MM.1S (cell line): ENCODE data around the gene PROSER3.

Experiments
- DNase-seq: peaks from one replicate; pipeline ENCODE4 v3.0.0-alpha.2; 2015
- H2AFZ ChIP-seq: fragments of 300-600 bp; sonication (generic); 2 replicates; pipeline ENCODE4 v1.6.0; 2016; ENCODE audit warnings: antibody characterized with exemption, low read length
- H3F3A ChIP-seq: fragments of 300-600 bp; sonication (generic); 2 replicates; pipeline ENCODE4 v1.6.1; 2016; ENCODE audit warnings: mild to moderate bottlenecking, antibody characterized with exemption, low read length, moderate library complexity, mixed read lengths; ENCODE audit not compliant: insufficient read depth
- H3K27ac ChIP-seq: fragments of 300-600 bp; sonication (generic); 2 replicates; pipeline ENCODE4 v1.5.1; 2016; ENCODE audit warnings: mild to moderate bottlenecking, low read length
- H3K27me3 ChIP-seq: fragments of 300-600 bp; sonication (generic); replicated peaks from 2 replicates; pipeline ENCODE4 v1.6.0; 2016; ENCODE audit warnings: low read length; ENCODE audit not compliant: insufficient read depth
- H3K36me3 ChIP-seq: fragments of 300-600 bp; sonication (generic); replicated peaks from 2 replicates; pipeline ENCODE4 v1.6.1; 2016; ENCODE audit warnings: mild to moderate bottlenecking, low read length, mixed read lengths; ENCODE audit not compliant: insufficient read depth
- H3K4me1 ChIP-seq: fragments of 300-600 bp; sonication (generic); 2 replicates; pipeline ENCODE4 v1.6.1; 2016; ENCODE audit warnings: low read length, mixed read lengths
- H3K4me2 ChIP-seq: fragments of 300-600 bp; sonication (generic); 2 replicates; pipeline ENCODE4 v1.6.0; 2016; ENCODE audit warnings: low read depth, low read length
- H3K4me3 ChIP-seq: fragments of 300-600 bp; sonication (generic); 2 replicates; pipeline ENCODE4 v1.5.1; 2016; ENCODE audit warnings: low read length, mixed read lengths
- H3K79me2 ChIP-seq: fragments of 300-600 bp; sonication (generic); 2 replicates; pipeline ENCODE4 v1.6.1; 2016; ENCODE audit warnings: mixed run types, low read length, mixed read lengths
- H3K9ac ChIP-seq: fragments of 300-600 bp; sonication (generic); 2 replicates; pipeline ENCODE4 v1.6.1; 2016; ENCODE audit warnings: low read length, mixed read lengths
- H3K9me2 ChIP-seq: fragments of 300-600 bp; sonication (generic); replicated peaks from 2 replicates; pipeline ENCODE4 v1.6.1; 2016; ENCODE audit warnings: mild to moderate bottlenecking, low read length, mixed read lengths; ENCODE audit not compliant: insufficient read depth
- H3K9me3 ChIP-seq: fragments of 300-600 bp; sonication (generic); replicated peaks from 2 replicates; pipeline ENCODE4 v1.6.1; 2016; ENCODE audit warnings: mild to moderate bottlenecking, low read length, mixed read lengths; ENCODE audit not compliant: insufficient read depth
- H4K20me1 ChIP-seq: fragments of 300-600 bp; sonication (generic); 2 replicates; pipeline ENCODE4 v1.6.1; 2016; ENCODE audit warnings: mild to moderate bottlenecking, low read length, moderate library complexity, mixed read lengths; ENCODE audit not compliant: insufficient read depth
- EZH2 ChIP-seq: fragments of 300-600 bp; sonication (generic); optimal IDR thresholded peaks from 2 replicates; pipeline ENCODE3; 2017; ENCODE audit warnings: low read depth, mild to moderate bottlenecking, antibody characterized with exemption, low read length, mixed read lengths
- EZH2phosphoT487 ChIP-seq: fragments of 300-600 bp; sonication (generic); IDR thresholded peaks from 2 replicates; pipeline ENCODE4 v1.6.1; 2018; ENCODE audit warnings: antibody characterized with exemption, low read length
- TF ChIP-seq, protein P1 (sequence below): fragments of 300-600 bp; sonication (generic); IDR thresholded peaks from 2 replicates; pipeline ENCODE4 v1.5.1; 2016; ENCODE audit warnings: antibody characterized with exemption, low read length, mixed read lengths

PROSER3 gene

DNA sequence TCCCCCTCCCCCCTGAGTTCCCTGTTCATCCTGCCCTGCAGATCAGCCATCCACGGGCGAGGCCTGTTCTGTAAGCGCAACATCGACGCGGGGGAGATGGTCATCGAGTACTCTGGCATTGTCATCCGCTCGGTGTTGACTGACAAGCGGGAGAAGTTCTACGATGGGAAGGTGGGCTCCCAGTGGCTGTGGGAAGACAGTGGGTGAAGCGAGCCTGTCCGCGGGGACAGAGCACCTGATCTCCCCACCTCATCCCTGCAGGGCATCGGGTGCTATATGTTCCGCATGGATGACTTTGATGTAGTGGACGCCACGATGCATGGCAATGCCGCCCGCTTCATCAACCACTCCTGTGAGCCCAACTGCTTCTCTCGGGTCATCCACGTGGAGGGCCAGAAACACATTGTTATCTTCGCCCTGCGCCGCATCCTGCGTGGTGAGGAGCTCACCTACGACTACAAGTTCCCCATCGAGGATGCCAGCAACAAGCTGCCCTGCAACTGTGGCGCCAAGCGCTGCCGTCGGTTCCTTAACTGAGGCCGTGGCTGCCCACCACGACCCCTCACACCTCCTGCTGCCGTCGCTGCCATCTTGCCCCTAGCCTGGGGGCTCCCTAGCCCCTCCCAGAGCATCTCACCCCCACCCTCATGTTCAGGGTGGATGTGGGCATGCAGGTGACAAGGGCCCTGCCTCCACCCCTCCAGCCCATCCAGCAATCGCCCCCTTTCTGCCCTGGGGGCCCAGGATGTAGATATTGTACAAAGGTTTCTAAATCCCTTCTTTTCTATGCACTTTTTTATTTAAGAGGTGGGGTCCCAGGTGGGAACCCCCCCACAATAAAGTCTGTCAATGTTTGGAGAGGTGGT lies 19.7 kb upstream of the PROSER3 start:
- Histone ChIP-seq H3K9me2 (no peaks in the 10 kb centered on the region), H3K9me3 (no peaks in the 10 kb centered on the region), H3K9ac (no peak overlapping the region), H3K79me2 (no peaks in the 10 kb centered on the region), H3F3A (peaks cover 24% of the 10 kb centered on the region; the same call in 1 of the 2 replicates), H3K27ac (no peak overlapping the region), H3K36me3 (0 out of 2 replicates have a peak, but pooled peaks cover 5% of the 10 kb centered on the region), H4K20me1 (no peaks in the 10 kb centered on the region), H3K4me3 (no peak overlapping the region), H3K4me1 (peaks cover 9% of the 10 kb centered on the region), H2AFZ (no peak overlapping the region), H3K4me2 (no peak overlapping the region), H3K27me3 (no peaks in the 10 kb centered on the region)
- TF ChIP-seq EZH2: no peak
- TF ChIP-seq, protein P1, sequence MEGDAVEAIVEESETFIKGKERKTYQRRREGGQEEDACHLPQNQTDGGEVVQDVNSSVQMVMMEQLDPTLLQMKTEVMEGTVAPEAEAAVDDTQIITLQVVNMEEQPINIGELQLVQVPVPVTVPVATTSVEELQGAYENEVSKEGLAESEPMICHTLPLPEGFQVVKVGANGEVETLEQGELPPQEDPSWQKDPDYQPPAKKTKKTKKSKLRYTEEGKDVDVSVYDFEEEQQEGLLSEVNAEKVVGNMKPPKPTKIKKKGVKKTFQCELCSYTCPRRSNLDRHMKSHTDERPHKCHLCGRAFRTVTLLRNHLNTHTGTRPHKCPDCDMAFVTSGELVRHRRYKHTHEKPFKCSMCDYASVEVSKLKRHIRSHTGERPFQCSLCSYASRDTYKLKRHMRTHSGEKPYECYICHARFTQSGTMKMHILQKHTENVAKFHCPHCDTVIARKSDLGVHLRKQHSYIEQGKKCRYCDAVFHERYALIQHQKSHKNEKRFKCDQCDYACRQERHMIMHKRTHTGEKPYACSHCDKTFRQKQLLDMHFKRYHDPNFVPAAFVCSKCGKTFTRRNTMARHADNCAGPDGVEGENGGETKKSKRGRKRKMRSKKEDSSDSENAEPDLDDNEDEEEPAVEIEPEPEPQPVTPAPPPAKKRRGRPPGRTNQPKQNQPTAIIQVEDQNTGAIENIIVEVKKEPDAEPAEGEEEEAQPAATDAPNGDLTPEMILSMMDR: no peak
- no peak for TF ChIP-seq EZH2phosphoT487
- DNase-seq: no peak

DNA sequence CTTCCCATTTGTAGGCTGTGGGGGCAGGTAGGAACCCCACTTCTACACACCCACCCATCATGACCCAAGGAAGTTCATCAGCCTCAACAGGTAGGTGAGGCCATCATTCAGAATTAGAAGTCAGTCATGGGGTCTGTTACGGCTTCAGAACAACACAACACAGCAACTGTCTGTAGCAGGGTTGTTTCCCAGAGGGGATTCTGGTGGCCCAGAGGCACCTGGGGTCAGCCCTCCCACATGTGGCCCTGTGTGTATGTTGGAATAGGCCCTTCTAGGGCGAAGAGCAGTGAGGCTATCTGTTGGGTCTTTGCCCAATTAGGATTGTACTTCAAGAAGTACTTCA lies 19.1 kb upstream of the PROSER3 start:
- no peaks in the 10 kb centered on the region for H3K9me3 ChIP-seq
- H3K4me2 ChIP-seq: no peak overlapping the region
- H3F3A ChIP-seq: peaks cover 24% of the 10 kb centered on the region; the same call in 1 of the 2 replicates
- H3K4me1 ChIP-seq: peaks cover 12% of the 10 kb centered on the region
- no peak overlapping the region for H3K9ac ChIP-seq
- H3K27ac ChIP-seq: no peak overlapping the region
- no peak for TF ChIP-seq EZH2
- TF ChIP-seq EZH2phosphoT487: no peak
- TF ChIP-seq, protein P1: no peak
- H2AFZ ChIP-seq: no peak overlapping the region
- peaks cover 4% of the 10 kb centered on the region for H3K79me2 ChIP-seq
- H3K36me3 ChIP-seq: 0 out of 2 replicates have a peak, but pooled peaks cover 2% of the 10 kb centered on the region
- H3K9me2 ChIP-seq: no peaks in the 10 kb centered on the region
- H3K4me3 ChIP-seq: no peak overlapping the region
- peak; percentile 4 for DNase-seq
- no peaks in the 10 kb centered on the region for H3K27me3 ChIP-seq
- H4K20me1 ChIP-seq: no peaks in the 10 kb centered on the region

DNA sequence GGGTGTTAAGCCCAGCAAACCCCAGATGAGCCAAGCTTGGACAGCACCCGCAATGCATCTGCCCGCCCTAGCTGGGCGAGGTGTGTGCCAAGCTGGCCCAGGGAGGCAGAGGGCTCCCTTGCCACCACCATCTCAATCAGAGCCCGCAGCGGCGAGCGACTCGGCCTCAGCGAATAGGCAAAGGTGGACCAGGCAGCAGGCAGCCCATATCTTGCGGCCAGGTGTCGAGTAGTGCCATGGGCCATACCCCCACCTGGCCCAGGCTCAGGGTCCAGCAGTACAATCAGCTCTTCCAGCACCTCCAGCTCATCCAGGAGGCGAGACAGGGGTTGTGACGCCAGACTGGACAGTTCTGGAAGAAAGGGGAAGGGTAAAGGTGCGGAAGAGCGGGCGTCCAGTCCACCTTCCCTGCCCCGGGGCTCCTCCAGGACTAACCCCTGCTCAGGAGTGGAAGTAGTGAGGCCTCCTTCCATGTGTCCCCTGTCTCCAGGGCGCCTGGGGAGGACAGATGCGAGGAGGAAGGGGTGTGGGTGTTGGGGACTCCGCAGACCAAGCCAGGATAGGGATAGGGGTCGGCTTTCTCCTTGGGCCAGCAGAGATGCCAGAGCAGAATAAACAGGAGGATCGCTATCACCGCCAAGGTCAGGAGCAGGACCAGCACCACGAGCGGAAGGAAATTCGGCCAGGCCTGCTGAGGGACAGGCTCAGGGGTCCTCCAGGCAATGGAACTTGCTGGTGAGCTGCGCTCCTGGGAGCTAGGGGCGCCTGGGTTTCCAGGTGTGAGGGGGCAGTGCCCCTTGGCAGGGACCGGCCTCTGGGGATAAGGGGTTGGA lies 18.5 kb upstream of the PROSER3 start:
- no peaks in the 10 kb centered on the region for H3K36me3 ChIP-seq

More for the DNA sequence above, 18.5 kb upstream of the PROSER3 start:
- Histone ChIP-seq H3K27ac (no peak overlapping the region), H2AFZ (no peak overlapping the region), H3K9ac (peak overlapping the region; percentile 47; the same call in 1 of the 2 replicates), H3K4me3 (peak overlapping the region; percentile 68), H3K79me2 (peaks cover 10% of the 10 kb centered on the region), H3K4me1 (peaks cover 18% of the 10 kb centered on the region), H3K4me2 (peak overlapping the region; percentile 76; the same call in 1 of the 2 replicates), H3K9me2 (no peaks in the 10 kb centered on the region), H4K20me1 (no peaks in the 10 kb centered on the region), H3K9me3 (no peaks in the 10 kb centered on the region), H3F3A (peaks cover 27% of the 10 kb centered on the region; the same call in 1 of the 2 replicates), H3K27me3 (no peaks in the 10 kb centered on the region)
- DNase-seq: peak; percentile 5
- TF ChIP-seq EZH2phosphoT487: no peak
- TF ChIP-seq EZH2: no peak
- TF ChIP-seq, protein P1: no peak
